ENCODE measurements around the gene PRAMEF27.
"Not testable (repeated sequence)": the region's sequence is repeated elsewhere in the genome, so short reads cannot be mapped to it uniquely, and the experiment has no call there.

DNA sequence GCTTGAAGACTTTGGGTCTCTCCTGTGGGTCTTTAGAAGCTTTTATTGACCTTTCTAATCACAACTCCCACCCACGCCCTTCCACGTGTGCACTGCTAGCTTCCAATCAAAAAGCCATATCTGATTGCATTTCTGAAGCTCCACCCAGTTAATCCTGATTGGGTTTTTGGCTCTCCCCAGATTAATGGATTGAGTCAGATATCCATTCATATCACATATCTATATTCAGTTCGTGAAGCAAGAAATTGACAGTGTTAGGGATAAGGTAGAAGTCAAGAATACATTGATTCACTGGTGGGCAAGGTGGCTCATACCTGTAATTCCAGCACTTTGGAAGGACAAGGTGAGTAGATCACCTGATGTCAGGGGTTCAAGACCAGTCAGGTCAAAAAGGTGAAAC is at the start of gene PRAMEF27:
- not testable (repeated sequence) for TF ChIP-seq CTCF (IDR thresholded peaks at IDR 0.05; ENCODE audit: low read depth, low read length, poor library complexity, severe bottlenecking); EZH2phosphoT487 (IDR thresholded peaks at IDR 0.05; ENCODE audit: borderline replicate concordance, low read length)

All from DOHH2 (cell line).